ENCODE measurements around the gene COL18A1. TPM values are rescaled to one million over a fixed set of nuclear protein-coding genes. Genes with fewer than 3 reads are reported as not detected.

The COL18A1 gene
- total and polyA plus RNA-seq, 9 of the 15 experiments (the other 6 are each of a cell fraction or from before 2014, with no cell fraction given), result 0.14 to 16.4 (median 2.0) TPM

- TF ChIP-seq, protein P1, sequence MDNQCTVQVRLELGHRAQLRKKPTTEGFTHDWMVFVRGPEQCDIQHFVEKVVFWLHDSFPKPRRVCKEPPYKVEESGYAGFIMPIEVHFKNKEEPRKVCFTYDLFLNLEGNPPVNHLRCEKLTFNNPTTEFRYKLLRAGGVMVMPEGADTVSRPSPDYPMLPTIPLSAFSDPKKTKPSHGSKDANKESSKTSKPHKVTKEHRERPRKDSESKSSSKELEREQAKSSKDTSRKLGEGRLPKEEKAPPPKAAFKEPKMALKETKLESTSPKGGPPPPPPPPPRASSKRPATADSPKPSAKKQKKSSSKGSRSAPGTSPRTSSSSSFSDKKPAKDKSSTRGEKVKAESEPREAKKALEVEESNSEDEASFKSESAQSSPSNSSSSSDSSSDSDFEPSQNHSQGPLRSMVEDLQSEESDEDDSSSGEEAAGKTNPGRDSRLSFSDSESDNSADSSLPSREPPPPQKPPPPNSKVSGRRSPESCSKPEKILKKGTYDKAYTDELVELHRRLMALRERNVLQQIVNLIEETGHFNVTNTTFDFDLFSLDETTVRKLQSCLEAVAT (IDR thresholded peaks at IDR 0.05), result no peak
- TF ChIP-seq PTTG1 (tag; IDR thresholded peaks at IDR 0.05; ENCODE audit: low read depth), result no peak
- TF ChIP-seq EP400 (IDR thresholded peaks at IDR 0.05), result peak; percentile 59; the same call in 1 of the 2 replicates
- TF ChIP-seq ARNT (IDR thresholded peaks at IDR 0.05), result 0 out of 4 replicates have a peak, but pooled peaks of 1 of the 2 experiments have one; percentile 35
- TF ChIP-seq ZNF224 (CRISPR knock-in tag; IDR thresholded peaks at IDR 0.05), result no peak
- no peak for TF ChIP-seq ZNF778 (CRISPR knock-in tag; IDR thresholded peaks at IDR 0.05)
- no peak for TF ChIP-seq HLTF (IDR thresholded peaks at IDR 0.05)
- no peak for TF ChIP-seq TBP (optimal IDR thresholded peaks at IDR 0.05; ENCODE audit: low read depth, low read length)
- peak; percentile 88 for TF ChIP-seq BRD9 (IDR thresholded peaks at IDR 0.05; ENCODE audit: low read depth, partially characterized antibody)
- TF ChIP-seq, protein P2, sequence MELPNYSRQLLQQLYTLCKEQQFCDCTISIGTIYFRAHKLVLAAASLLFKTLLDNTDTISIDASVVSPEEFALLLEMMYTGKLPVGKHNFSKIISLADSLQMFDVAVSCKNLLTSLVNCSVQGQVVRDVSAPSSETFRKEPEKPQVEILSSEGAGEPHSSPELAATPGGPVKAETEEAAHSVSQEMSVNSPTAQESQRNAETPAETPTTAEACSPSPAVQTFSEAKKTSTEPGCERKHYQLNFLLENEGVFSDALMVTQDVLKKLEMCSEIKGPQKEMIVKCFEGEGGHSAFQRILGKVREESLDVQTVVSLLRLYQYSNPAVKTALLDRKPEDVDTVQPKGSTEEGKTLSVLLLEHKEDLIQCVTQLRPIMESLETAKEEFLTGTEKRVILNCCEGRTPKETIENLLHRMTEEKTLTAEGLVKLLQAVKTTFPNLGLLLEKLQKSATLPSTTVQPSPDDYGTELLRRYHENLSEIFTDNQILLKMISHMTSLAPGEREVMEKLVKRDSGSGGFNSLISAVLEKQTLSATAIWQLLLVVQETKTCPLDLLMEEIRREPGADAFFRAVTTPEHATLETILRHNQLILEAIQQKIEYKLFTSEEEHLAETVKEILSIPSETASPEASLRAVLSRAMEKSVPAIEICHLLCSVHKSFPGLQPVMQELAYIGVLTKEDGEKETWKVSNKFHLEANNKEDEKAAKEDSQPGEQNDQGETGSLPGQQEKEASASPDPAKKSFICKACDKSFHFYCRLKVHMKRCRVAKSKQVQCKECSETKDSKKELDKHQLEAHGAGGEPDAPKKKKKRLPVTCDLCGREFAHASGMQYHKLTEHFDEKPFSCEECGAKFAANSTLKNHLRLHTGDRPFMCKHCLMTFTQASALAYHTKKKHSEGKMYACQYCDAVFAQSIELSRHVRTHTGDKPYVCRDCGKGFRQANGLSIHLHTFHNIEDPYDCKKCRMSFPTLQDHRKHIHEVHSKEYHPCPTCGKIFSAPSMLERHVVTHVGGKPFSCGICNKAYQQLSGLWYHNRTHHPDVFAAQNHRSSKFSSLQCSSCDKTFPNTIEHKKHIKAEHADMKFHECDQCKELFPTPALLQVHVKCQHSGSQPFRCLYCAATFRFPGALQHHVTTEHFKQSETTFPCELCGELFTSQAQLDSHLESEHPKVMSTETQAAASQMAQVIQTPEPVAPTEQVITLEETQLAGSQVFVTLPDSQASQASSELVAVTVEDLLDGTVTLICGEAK (IDR thresholded peaks at IDR 0.05), result 0 out of 2 replicates have a peak, but pooled peaks have one; percentile 24
- TF ChIP-seq, protein P2 (CRISPR knock-in tag; IDR thresholded peaks at IDR 0.05), result no peak
- 0 out of 2 replicates have a peak, but pooled peaks have one; percentile 35 for TF ChIP-seq SMARCE1 (IDR thresholded peaks at IDR 0.05)
- peak; percentile 62; the same call in 1 of the 2 replicates for TF ChIP-seq RB1 (IDR thresholded peaks at IDR 0.05; ENCODE audit: low read depth)
- TF ChIP-seq CBX8 (IDR thresholded peaks at IDR 0.05; ENCODE audit: borderline replicate concordance, extremely low read depth, low read depth, low read length, poor library complexity, severe bottlenecking), result no peak
- TF ChIP-seq MAZ (CRISPR knock-in tag; conservative IDR thresholded peaks at IDR 0.05 in 1 of 2, IDR thresholded peaks at IDR 0.05 in 1 of 2), result no peak; a peak in 2 of 4 replicates
- TF ChIP-seq TEAD4 (IDR thresholded peaks at IDR 0.05; ENCODE audit: low read length), result 0 out of 2 replicates have a peak, but pooled peaks have one; percentile 8
- no peak for TF ChIP-seq TEAD4 (CRISPR knock-in tag; IDR thresholded peaks at IDR 0.05; ENCODE audit: borderline replicate concordance)
- no peak for TF ChIP-seq KDM4B (IDR thresholded peaks at IDR 0.05; ENCODE audit: borderline replicate concordance in 2 of 2, low read depth in 1 of 2)
- peak; percentile 56; the same call in 1 of the 2 replicates for TF ChIP-seq TARDBP (IDR thresholded peaks at IDR 0.05)
Measured at GRCh38 chr21:45478115-45478801, 73.3 kb downstream of the COL18A1 start (continued).
